ENCODE measurements around the gene OPRL1. TPM values are rescaled to one million over a fixed set of nuclear protein-coding genes. Genes with fewer than 3 reads are reported as not detected.

The OPRL1 gene
- total and polyA plus RNA-seq, 2 of the 8 experiments (the other 6 are each of a cell fraction or from before 2014, with no cell fraction given) = 0.63 to 0.98 TPM

DNA sequence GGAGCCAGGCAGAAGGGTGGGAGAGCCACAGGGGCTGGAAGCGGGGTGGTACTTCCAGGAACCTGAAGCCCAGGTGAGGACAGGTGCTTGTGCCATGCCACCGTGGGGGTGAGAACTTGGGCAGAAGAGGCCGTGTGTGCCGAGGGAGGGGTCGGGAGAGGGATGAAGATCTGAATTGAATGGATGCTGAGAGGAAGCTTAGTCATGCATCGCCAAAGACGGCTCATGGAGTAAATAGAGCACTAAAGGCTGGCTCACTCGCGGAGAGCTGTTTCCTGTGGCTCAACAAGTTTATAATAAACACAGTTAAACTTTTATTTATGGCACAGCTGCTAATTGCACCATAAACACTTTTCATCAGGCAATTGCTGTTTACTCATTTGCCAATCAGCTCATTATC, 62.7 kb downstream of the OPRL1 start:
- H3K23me2 ChIP-seq (ENCODE audit: low read depth, low read length) = no peaks in the 10 kb centered on the region
- peaks cover 17 to 19% of the 10 kb centered on the region in 2 experiments for H3K9me3 ChIP-seq (ENCODE audit: insufficient read depth in 2 of 2, low read depth in 1 of 2, low read length in 1 of 2)
- no peak overlapping the region for H3K4me2 ChIP-seq (ENCODE audit: insufficient read depth in 1 of 2, low read depth in 2 of 2, low read length in 2 of 2)
- H3K27me3 ChIP-seq (replicated peaks in 1 of 4; ENCODE audit: control insufficient read depth in 3 of 4, extremely low read depth in 1 of 4, insufficient read depth in 3 of 4, low read length in 3 of 4) = no peaks in the 10 kb centered on the region
- 83% methylated on average over 9 of the region's 9 CpGs; no CpG with 5 or more reads in 1 of the 2 experiments for WGBS, 2 experiments (ENCODE audit: extremely low coverage in 1 of 2, insufficient coverage in 1 of 2, insufficient read length in 1 of 2, insufficient replicate concordance in 2 of 2, low coverage in 1 of 2, low lambda C conversion rate in 2 of 2, missing lambda C conversion rate in 1 of 2)
- H3K23ac ChIP-seq (ENCODE audit: insufficient read length) = no peak overlapping the region
- peaks cover 0 to 14% (median 5%) of the 10 kb centered on the region in 4 experiments; a peak in 5 of 7 replicates for H3K4me1 ChIP-seq (replicated peaks in 1 of 4; ENCODE audit: control insufficient read depth in 3 of 4, insufficient read depth in 4 of 4, low read length in 3 of 4)
- no peak for FAIRE-seq
- no peak overlapping the region for H3K4me3 ChIP-seq (ENCODE audit: extremely low read depth in 1 of 4, insufficient read depth in 2 of 4, low read depth in 3 of 4, low read length in 4 of 4)
- H2BK15ac ChIP-seq (ENCODE audit: low read length) = no peak overlapping the region
- H4K8ac ChIP-seq (ENCODE audit: extremely low read depth, insufficient read depth, low read length) = no peak overlapping the region
- POLR2A ChIA-PET (ENCODE audit: partially characterized antibody) = no interaction called here
- H3K4ac ChIP-seq (replicated peaks; ENCODE audit: insufficient read length, low read depth, low read length) = no peak overlapping the region
- no peak overlapping the region for H2BK12ac ChIP-seq (ENCODE audit: low read depth, low read length)
- H4K20me1 ChIP-seq (replicated peaks in 1 of 2; ENCODE audit: control insufficient read depth in 1 of 2, insufficient read depth in 2 of 2, low read length in 2 of 2) = no peaks in the 10 kb centered on the region
- H2BK120ac ChIP-seq (replicated peaks; ENCODE audit: low read depth, low read length) = no peak overlapping the region
- H3K9ac ChIP-seq (replicated peaks in 1 of 4; ENCODE audit: extremely low read depth in 1 of 4, low read depth in 3 of 4, low read length in 3 of 4) = no peak overlapping the region; a peak in 2 of 7 replicates
- CTCF ChIA-PET (ENCODE audit: partially characterized antibody) = interaction anchor here (0.9 to 4.6 kb wide), 5 partner anchors 8 to 67 kb away, joined by 3 to 14 read pairs (median 4); no protein-coding TSS in a partner anchor
- H3K79me2 ChIP-seq (ENCODE audit: control insufficient read depth in 1 of 2, insufficient read depth in 2 of 2, low read length in 2 of 2) = no peaks in the 10 kb centered on the region
- H3K56ac ChIP-seq (replicated peaks; ENCODE audit: insufficient read length, low read depth, low read length) = peak overlapping the region; percentile 25
- no peak overlapping the region for H3K18ac ChIP-seq (ENCODE audit: extremely low read depth, low read length)
- H3K79me1 ChIP-seq (ENCODE audit: low read depth, low read length) = no peaks in the 10 kb centered on the region
- H2AK5ac ChIP-seq (ENCODE audit: low read depth, low read length) = no peak overlapping the region
- no peak overlapping the region for H2BK20ac ChIP-seq (ENCODE audit: low read length)
- no peak overlapping the region for H2BK5ac ChIP-seq (ENCODE audit: low read depth, low read length)
- H3K36me3 ChIP-seq (ENCODE audit: control insufficient read depth in 2 of 4, insufficient read depth in 4 of 4, low read length in 3 of 4) = no peaks in the 10 kb centered on the region
- H2AFZ ChIP-seq (ENCODE audit: low read length) = no peak overlapping the region
- no peak overlapping the region for H4K5ac ChIP-seq (ENCODE audit: insufficient read length, low read depth, low read length)
- no peak overlapping the region for H3K27ac ChIP-seq (ENCODE audit: low read depth, low read length)
- DNase-seq (ENCODE audit: low read depth in 1 of 2, low spot score in 2 of 2) = peak in 1 of 2 experiments; percentile 40
- H3K14ac ChIP-seq (ENCODE audit: insufficient read length) = no peak overlapping the region
- H4K91ac ChIP-seq (replicated peaks; ENCODE audit: insufficient read length, low read length) = no peak overlapping the region
- TF ChIP-seq KDM4A (IDR thresholded peaks at IDR 0.05; ENCODE audit: low read depth, low read length, severe bottlenecking) (no peak), KDM1A (IDR thresholded peaks at IDR 0.05; ENCODE audit: borderline replicate concordance, low read length) (no peak), SP1 (IDR thresholded peaks at IDR 0.05; ENCODE audit: low read depth, low read length) (no peak), POLR2A (IDR thresholded peaks at IDR 0.05; ENCODE audit: control extremely low read depth in 1 of 2, low read depth in 2 of 2, low read length in 2 of 2) (no peak), RFX5 (IDR thresholded peaks at IDR 0.05; ENCODE audit: borderline replicate concordance, low read depth, low read length) (no peak), JUND (IDR thresholded peaks at IDR 0.05; ENCODE audit: low read length) (no peak), FOSL1 (IDR thresholded peaks at IDR 0.05; ENCODE audit: insufficient read depth, low read depth, low read length) (no peak), NRF1 (IDR thresholded peaks at IDR 0.05; ENCODE audit: low read depth, low read length) (no peak), POU5F1 (IDR thresholded peaks at IDR 0.05; ENCODE audit: low read depth, low read length) (no peak), CEBPB (IDR thresholded peaks at IDR 0.05; ENCODE audit: low read depth, low read length) (no peak), CBX5 (IDR thresholded peaks at IDR 0.05; ENCODE audit: low read depth, low read length) (no peak), RAD21 (IDR thresholded peaks at IDR 0.05 in 1 of 2, conservative IDR thresholded peaks at IDR 0.05 in 1 of 2; ENCODE audit: low read depth in 2 of 2, low read length in 2 of 2) (no peak), GABPA (IDR thresholded peaks at IDR 0.05; ENCODE audit: borderline replicate concordance, insufficient read depth, low read length) (no peak), CTBP2 (IDR thresholded peaks at IDR 0.05; ENCODE audit: borderline replicate concordance, insufficient read depth, insufficient read length, low read length) (no peak), RBBP5 (IDR thresholded peaks at IDR 0.05; ENCODE audit: borderline replicate concordance, low read depth, low read length) (no peak)
